ENCODE data around the gene AK4.

The AK4 gene

GRCh38 chr1:65255035-65255655 lies 107.1 kb downstream of the AK4 start (continued):
- TF ChIP-seq, protein P1, sequence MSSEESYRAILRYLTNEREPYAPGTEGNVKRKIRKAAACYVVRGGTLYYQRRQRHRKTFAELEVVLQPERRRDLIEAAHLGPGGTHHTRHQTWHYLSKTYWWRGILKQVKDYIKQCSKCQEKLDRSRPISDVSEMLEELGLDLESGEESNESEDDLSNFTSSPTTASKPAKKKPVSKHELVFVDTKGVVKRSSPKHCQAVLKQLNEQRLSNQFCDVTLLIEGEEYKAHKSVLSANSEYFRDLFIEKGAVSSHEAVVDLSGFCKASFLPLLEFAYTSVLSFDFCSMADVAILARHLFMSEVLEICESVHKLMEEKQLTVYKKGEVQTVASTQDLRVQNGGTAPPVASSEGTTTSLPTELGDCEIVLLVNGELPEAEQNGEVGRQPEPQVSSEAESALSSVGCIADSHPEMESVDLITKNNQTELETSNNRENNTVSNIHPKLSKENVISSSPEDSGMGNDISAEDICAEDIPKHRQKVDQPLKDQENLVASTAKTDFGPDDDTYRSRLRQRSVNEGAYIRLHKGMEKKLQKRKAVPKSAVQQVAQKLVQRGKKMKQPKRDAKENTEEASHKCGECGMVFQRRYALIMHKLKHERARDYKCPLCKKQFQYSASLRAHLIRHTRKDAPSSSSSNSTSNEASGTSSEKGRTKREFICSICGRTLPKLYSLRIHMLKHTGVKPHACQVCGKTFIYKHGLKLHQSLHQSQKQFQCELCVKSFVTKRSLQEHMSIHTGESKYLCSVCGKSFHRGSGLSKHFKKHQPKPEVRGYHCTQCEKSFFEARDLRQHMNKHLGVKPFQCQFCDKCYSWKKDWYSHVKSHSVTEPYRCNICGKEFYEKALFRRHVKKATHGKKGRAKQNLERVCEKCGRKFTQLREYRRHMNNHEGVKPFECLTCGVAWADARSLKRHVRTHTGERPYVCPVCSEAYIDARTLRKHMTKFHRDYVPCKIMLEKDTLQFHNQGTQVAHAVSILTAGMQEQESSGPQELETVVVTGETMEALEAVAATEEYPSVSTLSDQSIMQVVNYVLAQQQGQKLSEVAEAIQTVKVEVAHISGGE (tag by site-specific recombination; conservative IDR thresholded peaks at IDR 0.05; ENCODE audit: low read depth) = no peak
- no peak for TF ChIP-seq SETDB1 (IDR thresholded peaks at IDR 0.05; ENCODE audit: insufficient read length, low read length)
- TF ChIP-seq ZNF211 (tag by site-specific recombination; IDR thresholded peaks at IDR 0.05; ENCODE audit: low read depth) = no peak
- no peak for TF ChIP-seq ZNF639 (tag by site-specific recombination; IDR thresholded peaks at IDR 0.05)
- TF ChIP-seq ZNF132 (tag by site-specific recombination; IDR thresholded peaks at IDR 0.05; ENCODE audit: borderline replicate concordance) = no peak

DNA sequence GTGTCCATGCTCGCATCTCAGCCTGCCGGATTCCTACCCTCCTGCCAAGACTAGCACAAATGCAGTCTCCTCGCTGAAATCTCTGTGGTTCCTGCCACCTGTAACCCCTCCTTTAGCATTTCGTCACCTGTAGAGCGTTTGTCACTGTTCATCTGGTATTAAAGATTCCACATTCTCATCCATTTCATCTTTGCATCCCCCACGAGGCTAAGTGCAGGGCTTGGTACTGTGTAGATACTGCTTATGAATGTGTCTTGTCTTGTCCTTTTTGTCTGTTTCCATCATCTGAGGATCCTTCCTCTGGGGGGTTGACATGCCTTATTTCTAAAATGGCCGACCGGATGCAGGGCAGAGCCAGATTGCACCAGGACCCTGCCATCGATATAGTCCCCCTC lies 107.7 kb downstream of the AK4 start:
- CTCF ChIA-PET = interaction anchor here (0.6 to 1.5 kb wide), 4 partner anchors 14 to 283 kb away, joined by 3 read pairs; no protein-coding TSS in a partner anchor
- POLR2A ChIA-PET = interaction anchor here (1.8 to 2.2 kb wide), 2 partner anchors 10 to 54 kb away, joined by 8 to 9 read pairs; partner anchors contain the start of gene DNAJC6
- Histone ChIP-seq H3K36me3 (ENCODE audit: control insufficient read depth in 2 of 2, insufficient read depth in 1 of 2, low read length in 2 of 2) (no peaks in the 10 kb centered on the region), H3K4me3 (ENCODE audit: low read depth, low read length) (peak overlapping the region; percentile 74), H3K4me1 (ENCODE audit: control insufficient read depth, insufficient read depth, low read length) (no peaks in the 10 kb centered on the region), H3K27ac (ENCODE audit: extremely low read depth, low read depth, low read length) (no peak overlapping the region), H3K9me3 (ENCODE audit: control insufficient read depth, insufficient read depth, low read depth, low read length) (no peaks in the 10 kb centered on the region)
- TF ChIP-seq ZNF157 (tag by site-specific recombination; IDR thresholded peaks at IDR 0.05) (no peak), PRDM10 (tag by site-specific recombination; IDR thresholded peaks at IDR 0.05) (peak; percentile 57), ZNF37A (tag by site-specific recombination; IDR thresholded peaks at IDR 0.05) (no peak), YY1 (tag by site-specific recombination; IDR thresholded peaks at IDR 0.05) (peak; percentile 38; the same call in 1 of the 2 replicates), BCL11B (tag by site-specific recombination; IDR thresholded peaks at IDR 0.05; ENCODE audit: low read depth) (no peak), ZNF792 (tag by site-specific recombination; IDR thresholded peaks at IDR 0.05) (no peak), ZNF146 (tag by site-specific recombination; IDR thresholded peaks at IDR 0.05) (no peak), ZBTB20 (tag by site-specific recombination; IDR thresholded peaks at IDR 0.05) (peak; percentile 43; the same call in 1 of the 2 replicates), SCRT2 (tag by site-specific recombination; IDR thresholded peaks at IDR 0.05) (peak; percentile 100), ZNF354C (tag by site-specific recombination; IDR thresholded peaks at IDR 0.05; ENCODE audit: borderline replicate concordance, low read depth) (no peak), ZNF544 (tag by site-specific recombination; IDR thresholded peaks at IDR 0.05) (no peak), ZBTB17 (tag by site-specific recombination; IDR thresholded peaks at IDR 0.05) (peak; percentile 71; the same call in 1 of the 2 replicates), KLF16 (tag by site-specific recombination; IDR thresholded peaks at IDR 0.05) (no peak), SCRT1 (tag by site-specific recombination; IDR thresholded peaks at IDR 0.05; ENCODE audit: borderline replicate concordance) (peak; percentile 100)
- TF ChIP-seq, protein P2, sequence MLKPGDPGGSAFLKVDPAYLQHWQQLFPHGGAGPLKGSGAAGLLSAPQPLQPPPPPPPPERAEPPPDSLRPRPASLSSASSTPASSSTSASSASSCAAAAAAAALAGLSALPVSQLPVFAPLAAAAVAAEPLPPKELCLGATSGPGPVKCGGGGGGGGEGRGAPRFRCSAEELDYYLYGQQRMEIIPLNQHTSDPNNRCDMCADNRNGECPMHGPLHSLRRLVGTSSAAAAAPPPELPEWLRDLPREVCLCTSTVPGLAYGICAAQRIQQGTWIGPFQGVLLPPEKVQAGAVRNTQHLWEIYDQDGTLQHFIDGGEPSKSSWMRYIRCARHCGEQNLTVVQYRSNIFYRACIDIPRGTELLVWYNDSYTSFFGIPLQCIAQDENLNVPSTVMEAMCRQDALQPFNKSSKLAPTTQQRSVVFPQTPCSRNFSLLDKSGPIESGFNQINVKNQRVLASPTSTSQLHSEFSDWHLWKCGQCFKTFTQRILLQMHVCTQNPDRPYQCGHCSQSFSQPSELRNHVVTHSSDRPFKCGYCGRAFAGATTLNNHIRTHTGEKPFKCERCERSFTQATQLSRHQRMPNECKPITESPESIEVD (tag by site-specific recombination; IDR thresholded peaks at IDR 0.05) = no peak
- TF ChIP-seq, protein P1 (tag by site-specific recombination; conservative IDR thresholded peaks at IDR 0.05; ENCODE audit: low read depth) = peak; percentile 47

Measured in HEK293 (cell line).